Neutrophil (primary cell): ENCODE measurements around the gene SHANK1.

Experiments
- H3K27ac ChIP-seq: fragments of 200-600 bp; sonication (generic); 2 replicates; pipeline ENCODE4 v1.5.1; 2016; ENCODE audit warnings: mild to moderate bottlenecking, moderate library complexity
- H3K27me3 ChIP-seq: fragments of 200-600 bp; sonication (generic); 2 replicates; pipeline ENCODE4 v1.6.0; 2016; ENCODE audit warnings: mild to moderate bottlenecking
- H3K36me3 ChIP-seq: fragments of 200-600 bp; sonication (generic); 2 replicates; pipeline ENCODE4 v1.5.1; 2017
- H3K4me1 ChIP-seq, 2 experiments: fragments of 200-600 bp in 1 of 2; sonication (generic) in 1 of 2; 1 replicate in 1 of 2; 2 replicates in 1 of 2; pipeline versions ENCODE4 v1.5.1 to v1.6.1; 2013 to 2016; ENCODE audit warnings: low read depth in 1 of 2, low read length in 1 of 2, mild to moderate bottlenecking in 1 of 2, moderate library complexity in 1 of 2; ENCODE audit not compliant: control insufficient read depth in 1 of 2, insufficient read depth in 1 of 2
- H3K4me3 ChIP-seq, 2 experiments: fragments of 200-600 bp in 1 of 2; sonication (generic) in 1 of 2; 1 replicate in 1 of 2; 2 replicates in 1 of 2; pipeline ENCODE4 v1.5.1; 2013 to 2016; ENCODE audit warnings: low read depth in 1 of 2, low read length in 1 of 2, mild to moderate bottlenecking in 1 of 2, moderate library complexity in 1 of 2
- H3K9me3 ChIP-seq: fragments of 200-600 bp; sonication (generic); 2 replicates; pipeline ENCODE4 v1.5.1; 2016
- CTCF ChIP-seq: fragments of 200-600 bp; sonication (generic); IDR thresholded peaks from 2 replicates; pipeline ENCODE4 v1.5.1; 2016; ENCODE audit warnings: antibody characterized with exemption

SHANK1 gene

GRCh38 chr19:50632151-50632835, 87.3 kb downstream of the SHANK1 start:
- H3K4me3 ChIP-seq = no peak overlapping the region
- no peaks in the 10 kb centered on the region for H3K4me1 ChIP-seq
- peaks cover 8% of the 10 kb centered on the region for H3K9me3 ChIP-seq
- peaks cover 20% of the 10 kb centered on the region for H3K27me3 ChIP-seq
- H3K27ac ChIP-seq = no peak overlapping the region
- no peak for TF ChIP-seq CTCF
- no peaks in the 10 kb centered on the region for H3K36me3 ChIP-seq

GRCh38 chr19:50629801-50630200, 89.8 kb downstream of the SHANK1 start:
- Histone ChIP-seq H3K4me3 (no peak overlapping the region), H3K27ac (no peak overlapping the region), H3K4me1 (no peaks in the 10 kb centered on the region), H3K27me3 (no peaks in the 10 kb centered on the region), H3K9me3 (peaks cover 8% of the 10 kb centered on the region), H3K36me3 (no peaks in the 10 kb centered on the region)
- TF ChIP-seq CTCF = no peak

GRCh38 chr19:50629194-50629593, 90.4 kb downstream of the SHANK1 start:
- Histone ChIP-seq H3K9me3 (peaks cover 7% of the 10 kb centered on the region), H3K27ac (no peak overlapping the region), H3K4me3 (no peak overlapping the region), H3K4me1 (no peaks in the 10 kb centered on the region), H3K36me3 (no peaks in the 10 kb centered on the region), H3K27me3 (no peaks in the 10 kb centered on the region)
- TF ChIP-seq CTCF = no peak

- H3K27me3 ChIP-seq = no peaks in the 10 kb centered on the region
- TF ChIP-seq CTCF = no peak
- no peak overlapping the region for H3K27ac ChIP-seq
- H3K36me3 ChIP-seq = no peaks in the 10 kb centered on the region
- H3K4me3 ChIP-seq = no peak overlapping the region
- H3K9me3 ChIP-seq = peaks cover under 1% of the 10 kb centered on the region
- H3K4me1 ChIP-seq = no peaks in the 10 kb centered on the region
Measured at GRCh38 chr19:50628551-50628950, 91.1 kb downstream of the SHANK1 start.

GRCh38 chr19:50628146-50628545, 91.5 kb downstream of the SHANK1 start:
- H3K4me1 ChIP-seq = no peaks in the 10 kb centered on the region
- no peaks in the 10 kb centered on the region for H3K27me3 ChIP-seq
- no peak overlapping the region for H3K4me3 ChIP-seq
- no peak for TF ChIP-seq CTCF
- H3K27ac ChIP-seq = no peak overlapping the region
- H3K9me3 ChIP-seq = no peaks in the 10 kb centered on the region
- H3K36me3 ChIP-seq = no peaks in the 10 kb centered on the region
